Heart left ventricle (tissue), 16 donors: Measurements from ENCODE around the gene SF3B1. TPM values are rescaled to one million over a fixed set of nuclear protein-coding genes. Genes with fewer than 3 reads are reported as not detected.
"Not testable (repeated sequence)": the region's sequence is repeated elsewhere in the genome, so short reads cannot be mapped to it uniquely, and the experiment has no call there.

Experiments
- ATAC-seq, 4 donors: fragments of 200-7000 bp; cut with Tn5 transposase; one replicate each; pipeline ENCODE4 v1.9.1; 2020 to 2022; ENCODE audit warnings: moderate library complexity in 4 of 4, mild to moderate bottlenecking in 3 of 4, moderate number of reproducible peaks in 1 of 4
- DNase-seq, 5 donors: peaks; one replicate each; pipeline ENCODE4 v3.0.0-alpha.2; 2020
- H3K27ac ChIP-seq, 12 donors: fragments of 200-600 bp; sonication (generic) in 4 of 12; one replicate each; pipeline versions ENCODE4 v1.5.0 to v1.8.0; 2016 to 2022; ENCODE audit warnings: mild to moderate bottlenecking in 2 of 12
- H3K27me3 ChIP-seq, 9 donors: fragments of 200-600 bp; sonication (generic) in 2 of 9; one replicate each; pipeline versions ENCODE4 v1.5.1 to v1.8.0; 2016 to 2022; ENCODE audit warnings: mild to moderate bottlenecking in 3 of 9
- H3K36me3 ChIP-seq, 9 donors: fragments of 200-600 bp; sonication (generic) in 2 of 9; one replicate each; pipeline versions ENCODE4 v1.5.0 to v1.8.0; 2018 to 2022; ENCODE audit warnings: mild to moderate bottlenecking in 2 of 9
- H3K4me1 ChIP-seq, 12 donors: fragments of 200-600 bp; sonication (generic) in 4 of 12; one replicate each; pipeline versions ENCODE4 v1.5.0 to v1.8.0; 2016 to 2022; ENCODE audit warnings: mild to moderate bottlenecking in 3 of 12
- H3K4me3 ChIP-seq, 12 donors: fragments of 200-600 bp; sonication (generic) in 4 of 12; one replicate each; pipeline versions ENCODE4 v1.5.0 to v1.8.0; 2017 to 2022; ENCODE audit warnings: mild to moderate bottlenecking in 9 of 12, moderate library complexity in 4 of 12
- H3K9me3 ChIP-seq, 12 donors: fragments of 200-600 bp; sonication (generic) in 4 of 12; one replicate each; pipeline versions ENCODE4 v1.5.0 to v1.8.0; 2016 to 2022; ENCODE audit warnings: mild to moderate bottlenecking in 1 of 12
- POLR2A ChIP-seq, 2 donors: fragments of 450-650 bp; IDR thresholded peaks; one replicate each; pipeline ENCODE4 v1.6.1; 2017; ENCODE audit warnings: antibody characterized with exemption in 2 of 2, mild to moderate bottlenecking in 2 of 2, moderate library complexity in 2 of 2
- WGBS, 4 donors: extraction: QIAGEN DNeasy Blood & Tissue Kit in 2 of 4; methylation state at CpG; one replicate each; pipeline versions ENCODE4 v1.1.5 to v1.1.7; 2013 to 2018; 5-methylcytosine and 5-hydroxymethylcytosine counted together
- intact Hi-C, 10 donors: fragments of 100-400 bp; cut with DNase I; formaldehyde crosslinking; loops; one replicate each; pipeline versions ENCODE4 v1.11.1 to v1.14.2; 2022
- polyA plus RNA-seq, 2 donors: library from polyadenylated mRNA; stranded (reverse); fragments of 200-250 nt; gene quantifications; one replicate each; pipeline ENCODE4 v1.2.3, GENCODE V29; 2013
- total RNA-seq, 9 donors: library from RNA; depleted of rRNA in 2 of 9; stranded (reverse); fragments of >200 nt in 2 of 9; fragmentation: NEBNext Ultra II Directional in 3 of 9; extraction: Animal tissue kit (Norgen Biotek cat#: 25700) in 3 of 9; gene quantifications; one replicate each; pipeline versions ENCODE4 v1.1.0 to v1.2.4, GENCODE V29; 2016 to 2023
- TF ChIP-seq, protein P1 (sequence below), 12 donors: fragments of 200-600 bp; sonication (generic) in 4 of 12; IDR thresholded peaks; one replicate each; pipeline versions ENCODE4 v1.5.0 to v1.8.0; 2018 to 2022; ENCODE audit warnings: antibody characterized with exemption in 12 of 12, mild to moderate bottlenecking in 5 of 12
- donor health status: ischemic (EF 13 %, LVEDD 7.1; RV severe dilation, severe dysfunction).
- donor health status: healthy with polysubstance abuse.
- donor health status: DM: no; HTN: yes; CAD: no.
- donor health status: DM: no; HTN: no; CAD: no.
- donor health status: ischemic (EF 25% LVEDD 6.9; RV normal size, moderate dysfunction).
- donor health status: ischemic (EF 25% LVEDD 5.7; RV mildly dilated, moderate dysfunction).
- donor health status: healthy.
- donor health status: DM: yes; HTN: yes; CAD: no.
- donor health status: ischemic (EF 35%, LVEDD 5.7; RV mildly dilated, moderate dysfunction).
- donor health status: nonischemic (EF 11% LVEDD 7.7; RV severe dilation, severe dysfunction).
- donor health status: DM: yes; HTN: yes; CAD: no.
- donor health status: PGD.
- donor health status: ischemic (EF 29% LVEDD 5.4; RV normal size, mild dysfunction).
- donor health status: nonischemic (EF 23%, LVEDD 6.1; RV moderate dilation, normal function).

SF3B1 gene
- total and polyA plus RNA-seq, 11 donors: 80.4 to 167 (median 132) TPM

DNA sequence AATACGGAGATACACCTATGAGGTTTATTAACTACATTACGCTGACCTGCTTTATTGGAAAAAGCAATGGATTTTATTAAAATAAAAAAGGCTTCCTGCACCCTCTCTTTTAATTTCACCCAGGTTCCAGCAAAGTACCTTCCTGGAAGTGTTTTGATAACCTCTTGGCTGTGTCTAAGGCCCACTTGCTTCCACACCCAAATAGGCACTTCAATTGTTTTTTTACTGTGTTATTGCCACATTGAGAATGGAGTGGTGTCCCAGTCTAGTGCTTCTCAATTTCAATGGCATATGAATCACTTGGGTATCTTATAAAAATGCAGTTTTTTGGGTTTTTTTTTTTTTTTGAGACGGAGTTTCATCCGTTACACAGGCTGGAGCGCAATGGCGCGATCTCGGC, 47.6 kb downstream of the SF3B1 start:
- no peak for DNase-seq
- H3K4me3 ChIP-seq: no peak overlapping the region

DNA sequence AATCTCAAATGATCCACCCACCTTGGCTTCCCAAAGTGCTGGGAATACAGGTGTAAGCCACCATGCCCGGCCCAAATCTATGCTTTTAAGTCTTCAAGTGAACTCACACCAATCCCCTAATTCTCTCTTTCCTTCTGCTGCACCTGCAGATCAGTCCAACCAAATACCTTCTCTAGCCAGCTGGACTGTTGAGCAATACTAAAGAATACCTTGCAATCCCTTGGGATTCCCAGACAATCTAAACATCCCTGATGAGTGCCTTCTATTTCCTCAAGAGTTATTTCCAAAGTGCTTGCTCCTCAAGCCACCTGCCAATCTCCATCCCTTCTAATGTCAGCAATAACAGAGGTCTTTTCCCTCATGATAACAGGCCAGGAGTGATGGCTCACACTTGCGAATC, 48.6 kb downstream of the SF3B1 start:
- no peak for DNase-seq
- TF ChIP-seq, protein P1, sequence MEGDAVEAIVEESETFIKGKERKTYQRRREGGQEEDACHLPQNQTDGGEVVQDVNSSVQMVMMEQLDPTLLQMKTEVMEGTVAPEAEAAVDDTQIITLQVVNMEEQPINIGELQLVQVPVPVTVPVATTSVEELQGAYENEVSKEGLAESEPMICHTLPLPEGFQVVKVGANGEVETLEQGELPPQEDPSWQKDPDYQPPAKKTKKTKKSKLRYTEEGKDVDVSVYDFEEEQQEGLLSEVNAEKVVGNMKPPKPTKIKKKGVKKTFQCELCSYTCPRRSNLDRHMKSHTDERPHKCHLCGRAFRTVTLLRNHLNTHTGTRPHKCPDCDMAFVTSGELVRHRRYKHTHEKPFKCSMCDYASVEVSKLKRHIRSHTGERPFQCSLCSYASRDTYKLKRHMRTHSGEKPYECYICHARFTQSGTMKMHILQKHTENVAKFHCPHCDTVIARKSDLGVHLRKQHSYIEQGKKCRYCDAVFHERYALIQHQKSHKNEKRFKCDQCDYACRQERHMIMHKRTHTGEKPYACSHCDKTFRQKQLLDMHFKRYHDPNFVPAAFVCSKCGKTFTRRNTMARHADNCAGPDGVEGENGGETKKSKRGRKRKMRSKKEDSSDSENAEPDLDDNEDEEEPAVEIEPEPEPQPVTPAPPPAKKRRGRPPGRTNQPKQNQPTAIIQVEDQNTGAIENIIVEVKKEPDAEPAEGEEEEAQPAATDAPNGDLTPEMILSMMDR (IDR thresholded peaks at IDR 0.05): no peak
- no peak for TF ChIP-seq POLR2A (IDR thresholded peaks at IDR 0.05)
- whole genome bisulfite sequencing, 4 donors: 94 to 100% (median 96%) methylated on average over 2 of the region's 2 CpGs

More for the DNA sequence above, 47.6 kb downstream of the SF3B1 start:
- H3K9me3 ChIP-seq: no peaks in the 10 kb centered on the region
- TF ChIP-seq, protein P1 (IDR thresholded peaks at IDR 0.05): no peak
- TF ChIP-seq POLR2A (IDR thresholded peaks at IDR 0.05): no peak
- no peak for ATAC-seq
- intact Hi-C loops: loop anchor here in 2 of 10 donors (5.0 to 10.0 kb wide), 2 partner anchors 388 to 390 kb away; no protein-coding TSS in a partner anchor
- H3K4me1 ChIP-seq: no peaks in the 10 kb centered on the region
- no peak overlapping the region for H3K27ac ChIP-seq
- H3K27me3 ChIP-seq: no peaks in the 10 kb centered on the region
- WGBS, 4 donors: 94 to 97% (median 95%) methylated on average over 8 of the region's 8 CpGs
- H3K36me3 ChIP-seq: peaks cover 0 to 26% (median 16%) of the 10 kb centered on the region in 9 donors

DNA sequence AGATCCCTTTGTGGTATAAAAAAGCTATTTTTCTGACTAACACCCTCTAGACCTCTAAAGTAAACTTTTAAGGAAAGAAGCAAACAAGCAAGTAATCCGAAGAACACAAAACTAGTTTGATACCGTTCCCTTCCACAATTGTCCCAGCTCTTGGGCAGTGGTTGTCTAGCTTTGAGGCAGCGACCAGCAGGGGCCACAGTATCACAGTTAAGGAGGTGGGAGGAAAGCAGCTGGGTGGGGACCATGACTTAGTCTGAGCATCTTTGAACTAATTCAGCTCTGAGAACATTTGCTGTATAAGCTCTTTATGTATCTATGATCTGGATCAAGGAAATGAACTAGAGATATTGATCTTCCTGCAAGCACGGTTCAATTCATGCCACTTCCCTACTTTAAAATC, 51.0 kb downstream of the SF3B1 start:
- TF ChIP-seq, protein P1 (IDR thresholded peaks at IDR 0.05): no peak
- TF ChIP-seq POLR2A (IDR thresholded peaks at IDR 0.05): no peak
- Histone ChIP-seq H3K36me3 (no peaks in the 10 kb centered on the region), H3K4me3 (no peak overlapping the region), H3K27me3 (no peaks in the 10 kb centered on the region), H3K27ac (no peak overlapping the region), H3K4me1 (no peaks in the 10 kb centered on the region), H3K9me3 (no peaks in the 10 kb centered on the region)
- 65 to 72% (median 69%) methylated on average over 4 of the region's 4 CpGs for WGBS, 4 donors
- ATAC-seq (no peak), DNase-seq (no peak)
- intact Hi-C loops: loop anchor here in 1 of 10 donors (10.0 kb wide), 1 partner anchor 391 kb away; no protein-coding TSS in a partner anchor

More for the DNA sequence above, 48.6 kb downstream of the SF3B1 start:
- H3K36me3 ChIP-seq: peaks cover 0 to 16% (median 6%) of the 10 kb centered on the region in 9 donors
- no peak for ATAC-seq
- H3K9me3 ChIP-seq: no peaks in the 10 kb centered on the region
- H3K4me1 ChIP-seq: no peaks in the 10 kb centered on the region
- H3K4me3 ChIP-seq: no peak overlapping the region
- H3K27me3 ChIP-seq: no peaks in the 10 kb centered on the region
- intact Hi-C loops: loop anchor here in 2 of 10 donors (5.0 to 10.0 kb wide), 2 partner anchors 389 to 391 kb away; no protein-coding TSS in a partner anchor
- no peak overlapping the region for H3K27ac ChIP-seq

DNA sequence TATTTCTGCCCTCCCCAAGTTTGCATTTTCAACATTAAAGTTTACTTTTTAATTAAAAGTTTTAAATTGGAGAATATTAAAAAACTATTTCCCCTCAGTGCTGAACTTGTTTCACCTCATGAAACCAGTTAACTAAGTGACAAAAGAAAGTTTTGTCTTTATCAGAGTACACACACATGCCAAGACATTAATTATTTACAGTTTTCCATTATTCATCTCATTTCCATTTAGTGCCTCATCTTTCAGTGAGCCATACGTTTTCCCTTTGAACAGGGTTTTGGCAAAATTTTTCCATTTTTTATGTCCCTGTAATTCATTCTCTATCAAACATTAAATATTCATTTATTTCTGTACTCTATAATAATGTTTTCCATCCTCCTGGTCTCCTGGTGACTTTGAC, 53.2 kb downstream of the SF3B1 start:
- H3K4me1 ChIP-seq: peaks cover 0 to 4% (median 0%) of the 10 kb centered on the region in 12 donors
- no peak for TF ChIP-seq POLR2A (IDR thresholded peaks at IDR 0.05)
- TF ChIP-seq, protein P1 (IDR thresholded peaks at IDR 0.05): no peak
- WGBS, 4 donors: 80 to 90% (median 87%) methylated on average over 1 of the region's 1 CpG
- DNase-seq (no peak), ATAC-seq (no peak)
- no peaks in the 10 kb centered on the region for H3K9me3 ChIP-seq
- H3K27ac ChIP-seq: no peak overlapping the region
- no peaks in the 10 kb centered on the region for H3K36me3 ChIP-seq
- intact Hi-C loops: loop anchor here in 1 of 10 donors (10.0 kb wide), 1 partner anchor 393 kb away; no protein-coding TSS in a partner anchor
- H3K27me3 ChIP-seq: no peaks in the 10 kb centered on the region
- no peak overlapping the region for H3K4me3 ChIP-seq

DNA sequence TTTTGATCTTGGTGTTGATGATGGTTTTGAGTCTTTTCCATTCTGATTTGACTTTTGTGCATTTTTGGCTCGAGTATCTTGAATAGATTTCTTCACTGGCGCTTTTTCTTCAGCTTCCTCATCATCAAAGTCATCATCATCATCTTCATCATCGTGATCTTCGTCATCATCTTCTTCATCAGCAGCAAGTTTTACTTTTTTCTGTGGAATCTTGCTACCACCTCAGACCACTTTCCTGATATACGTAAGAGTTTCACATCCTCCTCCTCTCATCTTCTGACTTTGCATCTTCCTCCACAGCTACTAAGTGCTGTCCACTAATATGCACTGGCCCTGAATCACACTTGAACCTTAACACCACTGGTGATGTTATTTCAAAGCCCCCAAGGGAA, 54.9 kb downstream of the SF3B1 start:
- H3K9me3 ChIP-seq, ATAC-seq, DNase-seq, H3K4me3 ChIP-seq, H3K27me3 ChIP-seq, H3K27ac ChIP-seq, H3K4me1 ChIP-seq, H3K36me3 ChIP-seq: not testable (repeated sequence)
- intact Hi-C loops: loop anchor here (2.0 to 10.0 kb wide), 14 partner anchors 65 to 628 kb away; partner anchors contain the start of genes ANKRD44 (in 3 of the 10) and PGAP1 (in 1 of the 10)
- 87 to 95% (median 88%) methylated on average over 5 of the region's 5 CpGs for WGBS, 4 donors

DNA sequence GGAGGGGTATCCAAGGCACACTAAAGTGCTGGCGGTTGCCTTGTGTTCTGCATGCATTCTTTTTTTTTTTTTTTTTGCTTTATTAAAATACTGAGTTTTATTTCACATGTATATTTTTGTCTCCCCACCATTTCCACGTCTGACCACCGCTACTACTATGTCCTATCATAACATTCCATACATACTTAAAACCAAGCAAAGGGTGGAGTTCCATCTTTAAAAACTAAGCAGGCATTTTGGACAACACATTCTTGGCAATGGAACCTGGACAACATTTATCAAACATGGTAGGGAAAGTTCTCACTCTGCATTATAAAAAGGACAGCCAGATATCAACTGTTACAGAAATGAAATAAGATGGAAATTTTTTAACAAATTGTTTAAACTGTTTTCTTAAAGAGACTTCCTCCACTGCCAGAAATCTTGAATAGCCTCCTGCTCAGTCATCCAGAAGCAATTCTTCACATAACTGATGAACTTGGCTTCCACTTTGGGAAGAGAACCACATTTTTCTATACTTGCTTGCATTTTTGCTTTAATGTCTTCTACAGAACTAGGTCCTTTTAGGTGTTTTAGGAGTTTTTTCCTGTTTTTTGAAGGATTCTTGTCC, 55.4 kb downstream of the SF3B1 start:
- WGBS, 4 donors: 38 to 45% (median 39%) methylated on average over 3 of the region's 3 CpGs
- ATAC-seq, H3K9me3 ChIP-seq, DNase-seq, H3K4me3 ChIP-seq, H3K27ac ChIP-seq, H3K36me3 ChIP-seq, H3K4me1 ChIP-seq, H3K27me3 ChIP-seq: not testable (repeated sequence)
- intact Hi-C loops: loop anchor here (2.0 to 10.0 kb wide), 13 partner anchors 65 to 627 kb away; partner anchors contain the start of genes ANKRD44 (in 3 of the 10) and PGAP1 (in 1 of the 10)
